CD14-positive monocyte (primary cell): ENCODE measurements around the gene MBIP. TPM values are rescaled to one million over a fixed set of nuclear protein-coding genes. Genes with fewer than 3 reads are reported as not detected.

Source experiments
- DNase-seq, 3 donors: peaks; one replicate each; pipeline ENCODE4 v3.0.0-alpha.2; 2011 to 2022
- H2AFZ ChIP-seq: 2 replicates; pipeline ENCODE4 v1.6.0; 2012; ENCODE audit warnings: mild to moderate bottlenecking, low read depth, low read length, inconsistent platforms; ENCODE audit not compliant: insufficient read depth, poor library complexity, severe bottlenecking
- H3K27ac ChIP-seq, 2 donors: 1 replicate in 1 of 2; 2 replicates in 1 of 2; pipeline ENCODE4 v1.5.1; 2012 to 2013; ENCODE audit warnings: low read length in 2 of 2, control low read depth in 1 of 2, inconsistent platforms in 1 of 2, low read depth in 1 of 2, mild to moderate bottlenecking in 1 of 2
- H3K27me3 ChIP-seq, 2 donors: one replicate each; pipeline versions ENCODE4 v1.6.0 to v1.6.1; 2011 to 2013; ENCODE audit warnings: low read length in 2 of 2; ENCODE audit not compliant: control insufficient read depth in 2 of 2, insufficient read depth in 2 of 2
- H3K36me3 ChIP-seq, 2 donors: replicated peaks in 1 of 2; 1 replicate in 1 of 2; 2 replicates in 1 of 2; pipeline versions ENCODE4 v1.5.1 to v1.6.1; 2012 to 2013; ENCODE audit warnings: low read length in 2 of 2, control low read depth in 1 of 2, inconsistent platforms in 1 of 2, mild to moderate bottlenecking in 1 of 2; ENCODE audit not compliant: insufficient read depth in 2 of 2, control insufficient read depth in 1 of 2
- H3K4me1 ChIP-seq, 2 donors: 1 replicate in 1 of 2; 2 replicates in 1 of 2; pipeline versions ENCODE4 v1.5.1 to v1.6.1; 2012 to 2013; ENCODE audit warnings: low read length in 2 of 2, control low read depth in 1 of 2, inconsistent platforms in 1 of 2, mild to moderate bottlenecking in 1 of 2, moderate library complexity in 1 of 2; ENCODE audit not compliant: insufficient read depth in 2 of 2, control insufficient read depth in 1 of 2
- H3K4me2 ChIP-seq: replicated peaks from 2 replicates; pipeline ENCODE3; 2012; ENCODE audit warnings: low read length, moderate library complexity, mild to moderate bottlenecking; ENCODE audit not compliant: poor library complexity, severe bottlenecking; ENCODE audit errors: extremely low read depth
- H3K4me3 ChIP-seq, 3 experiments: fragments of 200-600 bp in 1 of 3; sonication (generic) in 1 of 3; replicated peaks in 1 of 3; 1 replicate in 2 of 3; 2 replicates in 1 of 3; pipeline ENCODE4 v1.5.1; 2011 to 2013; ENCODE audit warnings: low read length in 3 of 3, mild to moderate bottlenecking in 3 of 3, control low read depth in 2 of 3, low read depth in 2 of 3, inconsistent platforms in 1 of 3, moderate library complexity in 1 of 3
- H3K79me2 ChIP-seq: 2 replicates; pipeline ENCODE4 v1.6.0; 2012; ENCODE audit warnings: mild to moderate bottlenecking, control low read depth, inconsistent platforms, low read length, moderate library complexity; ENCODE audit not compliant: insufficient read depth
- H3K9ac ChIP-seq: 2 replicates; pipeline ENCODE4 v1.6.0; 2017; ENCODE audit warnings: low read length, mild to moderate bottlenecking; ENCODE audit not compliant: insufficient read depth, poor library complexity, severe bottlenecking
- H3K9me3 ChIP-seq, 2 donors: replicated peaks in 1 of 2; 1 replicate in 1 of 2; 2 replicates in 1 of 2; pipeline versions ENCODE4 v1.5.1 to v1.6.1; 2012 to 2013; ENCODE audit warnings: low read length in 2 of 2, control low read depth in 1 of 2; ENCODE audit not compliant: control insufficient read depth in 1 of 2, insufficient read depth in 1 of 2
- H4K20me1 ChIP-seq: 2 replicates; pipeline ENCODE4 v1.6.0; 2012; ENCODE audit warnings: mild to moderate bottlenecking, low read length, control low read depth, moderate library complexity; ENCODE audit not compliant: insufficient read depth
- H3K27ac Mint-ChIP-seq, 7 donors: one replicate each; pipeline ENCODE4 v1.8.0; 2020; ENCODE audit warnings: mild to moderate bottlenecking in 7 of 7, mixed read lengths in 7 of 7, moderate library complexity in 6 of 7, inconsistent platforms in 2 of 7
- H3K27me3 Mint-ChIP-seq, 3 donors: one replicate each; pipeline ENCODE4 v1.8.0; 2021 to 2022; ENCODE audit warnings: low read depth in 3 of 3, mild to moderate bottlenecking in 3 of 3, mixed read lengths in 3 of 3, moderate library complexity in 3 of 3, inconsistent platforms in 1 of 3
- H3K36me3 Mint-ChIP-seq, 2 donors: one replicate each; pipeline ENCODE4 v1.8.0; 2020; ENCODE audit warnings: mixed read lengths in 2 of 2, inconsistent platforms in 1 of 2, mild to moderate bottlenecking in 1 of 2
- H3K4me1 Mint-ChIP-seq: one replicate; pipeline ENCODE4 v1.8.0; 2020; ENCODE audit warnings: mild to moderate bottlenecking, mixed read lengths
- H3K4me3 Mint-ChIP-seq, 2 donors: one replicate each; pipeline ENCODE4 v1.8.0; 2020; ENCODE audit warnings: mild to moderate bottlenecking in 2 of 2, mixed read lengths in 2 of 2, moderate library complexity in 1 of 2
- H3K9me3 Mint-ChIP-seq, 7 donors: one replicate each; pipeline ENCODE4 v1.8.0; 2020 to 2022; ENCODE audit warnings: mixed read lengths in 7 of 7, mild to moderate bottlenecking in 6 of 7, moderate library complexity in 6 of 7, inconsistent platforms in 2 of 7
- WGBS: methylation state at CpG from one replicate; pipeline ENCODE4 v1.1.5; 2013; ENCODE audit warnings: missing lambda C conversion rate; ENCODE audit not compliant: insufficient coverage; 5-methylcytosine and 5-hydroxymethylcytosine counted together
- intact Hi-C, 2 donors: fragments of 100-400 bp; cut with micrococcal nuclease; formaldehyde crosslinking; loops; one replicate each; pipeline versions ENCODE4 v1.15.0 to v1.15.1; 2023
- polyA plus RNA-seq, 3 donors: library from polyadenylated mRNA; depleted of rRNA in 1 of 3; unstranded in 2 of 3; stranded (reverse) in 1 of 3; fragments of 300-500 nt in 2 of 3; fragments of >200 nt in 1 of 3; fragmentation: Illumina TruSeq in 2 of 3; gene quantifications; 1 replicate in 2 of 3; 2 replicates in 1 of 3; pipeline ENCODE4 v1.2.3, GENCODE V29; 2012 to 2021
- TF ChIP-seq, protein P1 (sequence below): fragments of 200-600 bp; IDR thresholded peaks from one replicate; pipeline ENCODE4 v1.8.0; 2022; ENCODE audit warnings: antibody characterized with exemption, mild to moderate bottlenecking

MBIP gene
- polyA plus RNA-seq, 3 donors, result 6.6 to 9.1 (median 8.0) TPM

DNA sequence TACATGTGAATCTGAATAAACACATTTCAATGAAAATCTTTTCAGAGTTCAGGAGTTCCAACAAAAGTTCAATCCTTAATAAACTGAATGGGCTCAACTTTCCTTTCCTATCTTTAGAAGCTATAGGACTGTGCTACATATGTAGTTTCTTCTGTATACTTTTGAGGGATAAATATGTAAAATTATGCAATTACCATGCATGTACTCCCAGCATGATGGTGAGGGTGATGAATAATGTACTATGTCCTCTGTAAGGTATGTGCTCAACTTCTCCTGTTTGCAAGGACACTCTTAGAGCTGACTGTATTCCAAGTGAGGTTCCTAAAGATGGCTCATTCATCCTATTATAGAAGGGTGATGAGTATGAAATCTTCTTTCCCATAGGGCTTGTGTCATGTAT, 15.5 kb downstream of the MBIP start:
- DNase-seq, result no peak
- no peak overlapping the region for H3K27ac Mint-ChIP-seq
- Histone ChIP-seq H3K27ac (no peak overlapping the region), H2AFZ (no peak overlapping the region), H3K4me2 (no peak overlapping the region), H3K36me3 (peaks cover 39 to 94% of the 10 kb centered on the region in 2 donors), H3K4me3 (no peak overlapping the region), H3K9me3 (no peaks in the 10 kb centered on the region), H3K4me1 (no peaks in the 10 kb centered on the region), H3K27me3 (no peaks in the 10 kb centered on the region), H4K20me1 (no peaks in the 10 kb centered on the region), H3K9ac (no peak overlapping the region), H3K79me2 (no peaks in the 10 kb centered on the region)
- intact Hi-C loops, result no loop called here
- TF ChIP-seq, protein P1, sequence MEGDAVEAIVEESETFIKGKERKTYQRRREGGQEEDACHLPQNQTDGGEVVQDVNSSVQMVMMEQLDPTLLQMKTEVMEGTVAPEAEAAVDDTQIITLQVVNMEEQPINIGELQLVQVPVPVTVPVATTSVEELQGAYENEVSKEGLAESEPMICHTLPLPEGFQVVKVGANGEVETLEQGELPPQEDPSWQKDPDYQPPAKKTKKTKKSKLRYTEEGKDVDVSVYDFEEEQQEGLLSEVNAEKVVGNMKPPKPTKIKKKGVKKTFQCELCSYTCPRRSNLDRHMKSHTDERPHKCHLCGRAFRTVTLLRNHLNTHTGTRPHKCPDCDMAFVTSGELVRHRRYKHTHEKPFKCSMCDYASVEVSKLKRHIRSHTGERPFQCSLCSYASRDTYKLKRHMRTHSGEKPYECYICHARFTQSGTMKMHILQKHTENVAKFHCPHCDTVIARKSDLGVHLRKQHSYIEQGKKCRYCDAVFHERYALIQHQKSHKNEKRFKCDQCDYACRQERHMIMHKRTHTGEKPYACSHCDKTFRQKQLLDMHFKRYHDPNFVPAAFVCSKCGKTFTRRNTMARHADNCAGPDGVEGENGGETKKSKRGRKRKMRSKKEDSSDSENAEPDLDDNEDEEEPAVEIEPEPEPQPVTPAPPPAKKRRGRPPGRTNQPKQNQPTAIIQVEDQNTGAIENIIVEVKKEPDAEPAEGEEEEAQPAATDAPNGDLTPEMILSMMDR, result no peak
- H3K4me1 Mint-ChIP-seq, result no peaks in the 10 kb centered on the region
- peaks cover 51 to 61% of the 10 kb centered on the region in 2 donors for H3K36me3 Mint-ChIP-seq
- peaks cover 0 to 1% (median 0%) of the 10 kb centered on the region in 3 donors for H3K27me3 Mint-ChIP-seq
- no peak overlapping the region for H3K4me3 Mint-ChIP-seq
- H3K9me3 Mint-ChIP-seq, result peaks cover 0 to 2% (median 0%) of the 10 kb centered on the region in 7 donors

DNA sequence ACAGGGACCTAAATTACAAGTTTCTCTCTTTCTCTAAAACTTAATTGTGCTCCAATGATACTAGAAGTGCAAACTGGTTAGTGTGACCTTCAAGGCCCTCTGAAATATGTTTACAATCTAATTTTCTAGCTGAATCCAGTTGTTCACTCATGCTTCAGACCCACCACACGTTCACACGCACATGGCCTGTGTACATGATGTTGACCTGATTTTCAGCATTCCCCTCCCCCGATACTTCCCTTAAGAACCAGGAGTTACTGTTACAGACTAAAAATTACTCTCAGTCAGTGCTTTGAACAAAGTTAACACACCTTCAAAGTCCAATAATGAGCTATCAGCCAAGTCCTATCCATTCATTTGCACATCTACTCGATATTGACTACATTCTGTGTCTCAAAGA, 16.5 kb downstream of the MBIP start:
- Mint-ChIP-seq H3K4me3 (no peak overlapping the region), H3K36me3 (peaks cover 49 to 58% of the 10 kb centered on the region in 2 donors), H3K4me1 (no peaks in the 10 kb centered on the region), H3K27me3 (peaks cover 0 to 1% (median 0%) of the 10 kb centered on the region in 3 donors), H3K9me3 (no peaks in the 10 kb centered on the region), H3K27ac (no peak overlapping the region)
- Histone ChIP-seq H3K9me3 (no peaks in the 10 kb centered on the region), H3K79me2 (no peaks in the 10 kb centered on the region), H3K27me3 (no peaks in the 10 kb centered on the region), H3K27ac (no peak overlapping the region), H3K4me1 (no peaks in the 10 kb centered on the region), H3K36me3 (peaks cover 30 to 93% of the 10 kb centered on the region in 2 donors), H3K9ac (no peak overlapping the region), H2AFZ (no peak overlapping the region), H4K20me1 (no peaks in the 10 kb centered on the region), H3K4me3 (no peak overlapping the region), H3K4me2 (no peak overlapping the region)
- no peak for DNase-seq
- intact Hi-C loops, result no loop called here
- 67% methylated on average over 4 of the region's 4 CpGs for WGBS
- TF ChIP-seq, protein P1, result no peak
